ENCODE results near the gene SMIM26. TPM values are rescaled to one million over a fixed set of nuclear protein-coding genes. Genes with fewer than 3 reads are reported as not detected.

The SMIM26 gene
- total and polyA plus RNA-seq, 2 of the 8 experiments (the other 6 are each of a cell fraction or from before 2014, with no cell fraction given): 69.8 to 95.0 TPM

DNA sequence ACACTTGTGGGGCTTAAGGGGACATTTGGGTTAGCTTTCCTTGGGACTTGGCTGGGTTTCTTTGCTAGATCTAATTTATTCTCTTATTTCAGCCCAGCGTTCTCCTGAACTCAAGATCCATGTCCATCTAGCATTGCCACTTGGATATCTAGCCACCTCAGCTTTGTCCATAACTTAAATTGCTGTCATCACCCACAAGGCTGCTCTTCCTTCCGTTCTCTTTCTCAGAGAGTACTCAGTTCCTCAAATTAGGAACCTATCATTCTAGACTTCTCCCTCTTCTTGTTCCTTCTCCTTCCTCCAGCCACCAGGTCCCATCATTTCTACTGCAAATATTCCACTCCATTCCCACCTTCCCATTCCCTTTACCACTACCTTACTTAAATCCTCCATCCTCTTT, 4.3 kb downstream of the SMIM26 start (continued):
- TF ChIP-seq TEAD4 (IDR thresholded peaks at IDR 0.05; ENCODE audit: low read depth, low read length) (no peak), E2F6 (IDR thresholded peaks at IDR 0.05) (no peak), CREB1 (IDR thresholded peaks at IDR 0.05) (no peak), SIX5 (IDR thresholded peaks at IDR 0.05; ENCODE audit: low read depth, low read length) (no peak), ASH2L (IDR thresholded peaks at IDR 0.05; ENCODE audit: low read length) (no peak), USF2 (IDR thresholded peaks at IDR 0.05; ENCODE audit: low read length) (no peak), CBX8 (IDR thresholded peaks at IDR 0.05; ENCODE audit: borderline replicate concordance, low read depth, low read length) (no peak), PHF8 (conservative IDR thresholded peaks at IDR 0.05; ENCODE audit: low read depth, low read length) (no peak)

Data from H1 (cell line).